T-helper 1 cell treated with Interleukin-12 subunit alpha and Interleukin-12 subunit beta and Interleukin-4 antibody, amounts not matched to agents 30 μg/mL and 1 μg/mL, for 36 hours (primary cell): ENCODE measurements around the gene EML1.

Source experiments
- H3K27ac Mint-ChIP-seq: one replicate; pipeline ENCODE4 v1.8.0; 2021; ENCODE audit warnings: mild to moderate bottlenecking, mixed read lengths
- H3K27me3 Mint-ChIP-seq: one replicate; pipeline ENCODE4 v1.8.0; 2021; ENCODE audit warnings: low read depth, mixed read lengths
- H3K36me3 Mint-ChIP-seq: one replicate; pipeline ENCODE4 v1.8.0; 2021; ENCODE audit warnings: low read depth, mixed read lengths
- H3K4me1 Mint-ChIP-seq: one replicate; pipeline ENCODE4 v1.8.0; 2021; ENCODE audit warnings: low read depth, mixed read lengths
- H3K4me3 Mint-ChIP-seq: one replicate; pipeline ENCODE4 v1.8.0; 2021; ENCODE audit warnings: mild to moderate bottlenecking, moderate library complexity, mixed read lengths
- H3K9me3 Mint-ChIP-seq: one replicate; pipeline ENCODE4 v1.8.0; 2021; ENCODE audit warnings: mixed read lengths

Gene EML1, protein sequence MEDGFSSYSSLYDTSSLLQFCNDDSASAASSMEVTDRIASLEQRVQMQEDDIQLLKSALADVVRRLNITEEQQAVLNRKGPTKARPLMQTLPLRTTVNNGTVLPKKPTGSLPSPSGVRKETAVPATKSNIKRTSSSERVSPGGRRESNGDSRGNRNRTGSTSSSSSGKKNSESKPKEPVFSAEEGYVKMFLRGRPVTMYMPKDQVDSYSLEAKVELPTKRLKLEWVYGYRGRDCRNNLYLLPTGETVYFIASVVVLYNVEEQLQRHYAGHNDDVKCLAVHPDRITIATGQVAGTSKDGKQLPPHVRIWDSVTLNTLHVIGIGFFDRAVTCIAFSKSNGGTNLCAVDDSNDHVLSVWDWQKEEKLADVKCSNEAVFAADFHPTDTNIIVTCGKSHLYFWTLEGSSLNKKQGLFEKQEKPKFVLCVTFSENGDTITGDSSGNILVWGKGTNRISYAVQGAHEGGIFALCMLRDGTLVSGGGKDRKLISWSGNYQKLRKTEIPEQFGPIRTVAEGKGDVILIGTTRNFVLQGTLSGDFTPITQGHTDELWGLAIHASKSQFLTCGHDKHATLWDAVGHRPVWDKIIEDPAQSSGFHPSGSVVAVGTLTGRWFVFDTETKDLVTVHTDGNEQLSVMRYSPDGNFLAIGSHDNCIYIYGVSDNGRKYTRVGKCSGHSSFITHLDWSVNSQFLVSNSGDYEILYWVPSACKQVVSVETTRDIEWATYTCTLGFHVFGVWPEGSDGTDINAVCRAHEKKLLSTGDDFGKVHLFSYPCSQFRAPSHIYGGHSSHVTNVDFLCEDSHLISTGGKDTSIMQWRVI

GRCh38 chr14:99793213-99794150, at the start of gene EML1:
EML1 (plus strand) TSS chr14:99793413; CDS start chr14:99793477, 64 bp downstream.
- H3K27ac Mint-ChIP-seq, result peak within 1 kb of the TSS; percentile 60

GRCh38 chr14:99744199-99744872, 48.9 kb upstream of the EML1 start:
- H3K36me3 Mint-ChIP-seq, result no peaks in the 10 kb centered on the region
- no peaks in the 10 kb centered on the region for H3K9me3 Mint-ChIP-seq
- H3K27me3 Mint-ChIP-seq, result peaks cover 15% of the 10 kb centered on the region
- no peak overlapping the region for H3K27ac Mint-ChIP-seq
- no peak overlapping the region for H3K4me3 Mint-ChIP-seq
- peaks cover 4% of the 10 kb centered on the region for H3K4me1 Mint-ChIP-seq

More at GRCh38 chr14:99793213-99794150, at the start of gene EML1:
- peak within 1 kb of the TSS; percentile 69 for H3K4me3 Mint-ChIP-seq
- no peaks in the 10 kb centered on the region for H3K9me3 Mint-ChIP-seq
- H3K4me1 Mint-ChIP-seq, result peaks cover 12% of the 10 kb centered on the region
- H3K36me3 Mint-ChIP-seq, result no peaks in the 10 kb centered on the region
- peaks cover 74% of the 10 kb centered on the region for H3K27me3 Mint-ChIP-seq

DNA sequence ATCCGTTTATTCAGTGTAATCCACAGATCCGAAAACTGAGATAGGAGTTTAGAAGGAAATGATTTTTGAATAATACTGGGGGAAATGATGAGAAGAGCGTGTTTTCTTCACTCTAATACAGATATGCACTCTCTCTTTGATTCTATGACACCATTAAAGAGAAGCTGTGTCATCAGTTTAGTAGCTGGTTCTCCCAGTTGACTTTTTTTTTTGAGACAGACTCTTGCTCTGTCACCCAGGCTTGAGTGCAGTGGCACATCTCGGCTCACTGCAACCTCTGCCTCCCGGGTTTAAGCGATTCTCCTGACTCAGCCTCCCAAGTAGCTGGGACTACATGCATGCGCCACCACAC, 48.4 kb upstream of the EML1 start:
- Mint-ChIP-seq H3K27ac (no peak overlapping the region), H3K4me1 (peaks cover 4% of the 10 kb centered on the region), H3K4me3 (no peak overlapping the region), H3K27me3 (peaks cover 10% of the 10 kb centered on the region), H3K9me3 (no peaks in the 10 kb centered on the region), H3K36me3 (no peaks in the 10 kb centered on the region)

DNA sequence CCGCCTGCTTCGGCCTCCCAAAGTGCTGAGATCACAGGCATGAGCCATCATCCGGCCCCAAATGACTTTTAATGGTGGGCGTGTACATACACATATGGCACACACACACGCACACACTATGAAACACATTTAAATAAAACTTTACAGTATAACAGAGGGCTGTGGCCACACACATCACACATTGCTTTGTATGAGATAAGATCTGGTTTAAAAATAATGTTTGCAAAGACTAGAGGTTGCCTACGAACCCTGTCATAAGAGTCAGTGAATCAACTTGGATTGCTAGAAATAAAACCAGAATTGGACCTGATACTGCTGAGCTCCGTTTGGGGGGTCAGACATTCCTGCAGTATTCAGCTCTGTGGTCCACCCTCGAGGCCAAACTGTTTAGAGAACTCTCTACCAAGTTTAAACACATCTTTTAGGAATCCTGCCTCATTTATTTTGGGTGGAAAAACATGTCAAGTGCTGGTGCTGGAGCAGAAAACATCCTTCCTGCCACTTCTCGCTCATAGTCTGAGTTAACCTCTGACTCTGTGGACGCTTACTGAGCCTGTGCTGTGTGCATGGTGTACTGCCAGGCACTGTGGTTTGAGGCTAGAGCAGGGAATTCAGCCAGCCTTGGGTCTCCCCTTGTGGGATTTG, 47.8 kb upstream of the EML1 start:
- Mint-ChIP-seq H3K9me3 (no peaks in the 10 kb centered on the region), H3K27ac (no peak overlapping the region), H3K27me3 (peaks cover 7% of the 10 kb centered on the region), H3K36me3 (no peaks in the 10 kb centered on the region), H3K4me3 (no peak overlapping the region), H3K4me1 (peaks cover 4% of the 10 kb centered on the region)

- H3K27me3 Mint-ChIP-seq, result peaks cover 14% of the 10 kb centered on the region
- no peaks in the 10 kb centered on the region for H3K36me3 Mint-ChIP-seq
- H3K4me1 Mint-ChIP-seq, result peaks cover 4% of the 10 kb centered on the region
- H3K9me3 Mint-ChIP-seq, result no peaks in the 10 kb centered on the region
- no peak overlapping the region for H3K27ac Mint-ChIP-seq
- no peak overlapping the region for H3K4me3 Mint-ChIP-seq
Observed at GRCh38 chr14:99747167-99747566, 46.0 kb upstream of the EML1 start.

- H3K36me3 Mint-ChIP-seq, result no peaks in the 10 kb centered on the region
- H3K27ac Mint-ChIP-seq, result no peak overlapping the region
- no peak overlapping the region for H3K4me3 Mint-ChIP-seq
- no peaks in the 10 kb centered on the region for H3K9me3 Mint-ChIP-seq
- H3K27me3 Mint-ChIP-seq, result peaks cover 16% of the 10 kb centered on the region
- H3K4me1 Mint-ChIP-seq, result peaks cover 4% of the 10 kb centered on the region
Observed at GRCh38 chr14:99747582-99748330, 45.5 kb upstream of the EML1 start.

- peaks cover 4% of the 10 kb centered on the region for H3K4me1 Mint-ChIP-seq
- H3K9me3 Mint-ChIP-seq, result no peaks in the 10 kb centered on the region
- H3K4me3 Mint-ChIP-seq, result no peak overlapping the region
- H3K27ac Mint-ChIP-seq, result no peak overlapping the region
- no peaks in the 10 kb centered on the region for H3K36me3 Mint-ChIP-seq
- H3K27me3 Mint-ChIP-seq, result peaks cover 20% of the 10 kb centered on the region
Observed at GRCh38 chr14:99748529-99748928, 44.7 kb upstream of the EML1 start.

DNA sequence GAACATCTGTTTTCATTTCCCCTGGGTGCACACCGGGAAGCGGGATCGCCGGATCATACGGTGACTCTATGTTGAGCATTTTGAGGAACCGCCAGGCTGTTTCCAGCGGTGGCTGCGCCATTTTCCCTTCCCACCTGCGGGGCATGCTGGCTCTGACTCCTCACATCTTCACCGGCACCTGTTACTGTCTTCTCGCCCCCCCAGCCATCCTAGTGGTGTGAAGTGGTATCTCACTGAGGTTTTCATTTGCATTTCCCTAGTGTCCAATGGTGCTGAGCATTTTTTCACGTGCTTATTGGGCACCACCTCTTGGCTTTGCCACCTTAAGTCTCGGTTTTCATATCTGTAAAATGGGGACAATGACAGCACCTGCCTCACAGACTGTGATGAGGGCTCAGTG, 44.1 kb upstream of the EML1 start:
- Mint-ChIP-seq H3K4me1 (peaks cover 4% of the 10 kb centered on the region), H3K9me3 (no peaks in the 10 kb centered on the region), H3K27ac (no peak overlapping the region), H3K27me3 (peaks cover 24% of the 10 kb centered on the region), H3K4me3 (no peak overlapping the region), H3K36me3 (no peaks in the 10 kb centered on the region)

DNA sequence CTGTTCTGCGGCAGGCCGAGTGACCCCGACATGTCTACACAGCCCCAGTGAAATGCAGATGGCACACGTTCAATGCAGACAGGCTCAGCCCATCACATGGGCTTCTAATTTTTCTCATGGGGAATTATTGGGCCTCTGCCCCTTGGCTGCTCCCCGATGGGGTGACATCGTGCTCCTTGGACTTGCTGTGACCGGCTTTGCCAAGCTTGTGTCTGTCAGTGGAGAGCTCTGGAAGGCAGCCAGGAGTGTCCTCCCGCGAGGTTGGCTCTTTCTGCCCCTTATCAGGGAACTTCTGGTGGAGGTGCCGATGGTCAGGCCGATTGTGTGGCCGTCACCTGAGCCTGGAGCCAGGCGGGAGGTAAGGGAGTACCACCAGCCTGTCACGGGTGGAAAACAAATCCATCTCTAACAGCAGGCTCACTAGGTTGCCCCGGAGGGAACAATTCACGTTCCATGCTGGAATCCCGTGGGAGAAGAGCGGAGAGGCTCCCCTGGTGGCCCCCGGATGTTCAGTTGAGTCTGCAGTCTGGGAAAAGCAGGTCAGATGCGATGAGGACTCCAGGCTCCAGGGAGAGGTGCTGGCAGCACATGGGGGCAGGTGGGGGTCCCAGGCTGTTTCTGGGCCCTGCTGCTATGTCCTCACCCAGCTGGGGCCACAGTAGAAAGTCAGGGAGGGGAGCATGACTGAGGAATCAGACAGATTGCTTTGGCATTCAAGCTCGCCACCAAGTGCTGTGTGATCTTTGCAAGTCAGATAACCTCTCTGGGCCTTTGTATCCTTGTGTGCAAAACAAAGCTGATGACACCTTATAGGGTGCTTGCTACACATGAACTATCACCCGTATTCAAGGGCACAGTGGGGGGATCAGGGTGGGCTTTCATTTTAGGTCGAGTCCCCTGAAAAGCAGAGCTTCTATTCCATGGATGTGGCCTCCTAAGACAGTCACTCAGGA, 43.2 kb upstream of the EML1 start:
- H3K9me3 Mint-ChIP-seq, result no peaks in the 10 kb centered on the region
- peaks cover 27% of the 10 kb centered on the region for H3K27me3 Mint-ChIP-seq
- no peak overlapping the region for H3K27ac Mint-ChIP-seq
- H3K36me3 Mint-ChIP-seq, result no peaks in the 10 kb centered on the region
- peaks cover 4% of the 10 kb centered on the region for H3K4me1 Mint-ChIP-seq
- H3K4me3 Mint-ChIP-seq, result no peak overlapping the region

DNA sequence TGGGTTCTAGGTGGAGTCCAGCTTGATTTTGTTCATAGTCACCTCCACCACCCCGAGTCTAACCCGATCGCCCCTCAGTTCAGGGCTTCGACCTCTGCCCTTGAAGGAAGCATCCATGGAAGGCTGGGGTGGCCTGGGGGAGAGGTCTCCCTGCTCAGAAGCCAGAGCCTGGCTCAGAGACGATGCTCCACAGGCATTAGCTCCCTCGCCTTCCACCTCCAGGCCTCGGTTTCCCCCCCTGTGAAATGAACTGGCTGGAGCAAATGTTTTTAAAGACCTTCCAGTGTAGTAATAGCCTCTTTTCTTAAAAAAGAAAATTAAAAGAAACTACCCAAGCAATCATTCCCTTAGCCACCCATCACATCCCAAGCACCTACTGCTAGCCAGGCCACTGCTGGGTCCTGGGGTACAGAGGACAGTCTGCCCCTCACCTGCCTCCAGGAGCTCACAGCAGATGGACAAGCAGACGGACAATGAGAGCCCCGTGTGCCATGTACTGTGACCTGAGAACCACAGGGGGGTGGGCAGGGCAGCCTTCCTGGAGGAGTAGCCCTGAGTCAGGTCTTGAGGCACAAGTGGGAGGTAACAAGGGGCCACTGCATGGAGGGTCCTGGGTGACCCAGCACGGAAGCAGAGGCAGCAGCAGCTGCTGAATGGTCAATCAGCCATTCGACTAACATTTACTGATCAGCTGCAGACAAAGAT, 42.3 kb upstream of the EML1 start:
- Mint-ChIP-seq H3K27ac (no peak overlapping the region), H3K9me3 (no peaks in the 10 kb centered on the region), H3K4me3 (no peak overlapping the region), H3K36me3 (no peaks in the 10 kb centered on the region), H3K27me3 (peaks cover 27% of the 10 kb centered on the region), H3K4me1 (peaks cover 4% of the 10 kb centered on the region)

DNA sequence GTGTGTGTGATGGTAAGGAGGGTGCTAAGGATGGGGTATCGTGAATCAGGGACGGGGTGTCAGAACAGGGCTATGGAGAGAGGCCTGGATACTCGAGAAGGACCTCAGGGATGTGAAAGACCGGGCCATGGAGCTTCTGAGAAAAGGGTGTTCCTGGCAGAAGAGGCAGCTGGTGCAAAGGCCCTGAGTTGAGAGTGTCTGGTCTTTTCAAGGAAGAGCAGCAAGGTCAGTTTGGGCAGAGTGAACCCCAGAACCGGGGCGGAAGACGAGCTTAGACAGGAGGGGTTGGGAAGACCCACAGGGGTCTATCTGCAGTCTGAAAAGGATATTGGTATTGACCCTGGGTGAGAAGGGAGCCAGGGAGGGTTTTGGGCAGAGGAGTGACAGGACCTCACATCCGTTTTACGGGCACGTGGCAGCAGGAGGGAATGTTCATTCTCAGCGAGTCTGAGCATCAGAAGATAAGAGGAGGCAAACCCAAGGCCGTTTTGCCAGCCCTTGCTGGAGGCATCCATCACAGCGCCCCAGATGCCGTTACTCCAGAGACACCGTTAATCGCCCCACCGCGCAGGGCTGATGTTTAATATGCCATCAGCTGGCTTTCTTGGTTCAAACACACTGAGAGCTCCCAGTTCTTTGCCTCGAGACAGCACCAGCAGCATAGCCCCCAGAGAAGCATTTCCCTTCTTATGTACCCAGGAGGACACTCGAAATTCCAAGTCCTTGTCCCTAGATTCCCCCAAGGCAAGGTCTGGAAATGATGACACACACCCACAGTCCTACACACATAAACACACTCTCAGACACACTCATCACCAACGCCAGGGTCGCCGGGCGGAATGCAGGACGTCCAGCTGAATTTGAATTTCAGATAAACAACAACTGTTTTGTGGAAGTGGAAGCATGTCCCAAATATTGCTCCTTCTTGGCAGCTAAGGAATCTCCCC, 41.4 kb upstream of the EML1 start:
- H3K27ac Mint-ChIP-seq, result no peak overlapping the region
- H3K36me3 Mint-ChIP-seq, result no peaks in the 10 kb centered on the region
- no peak overlapping the region for H3K4me3 Mint-ChIP-seq
- H3K4me1 Mint-ChIP-seq, result peaks cover 1% of the 10 kb centered on the region
- no peaks in the 10 kb centered on the region for H3K9me3 Mint-ChIP-seq
- H3K27me3 Mint-ChIP-seq, result peaks cover 27% of the 10 kb centered on the region
